ENCODE measurements around the gene STIM1.

The STIM1 gene

DNA sequence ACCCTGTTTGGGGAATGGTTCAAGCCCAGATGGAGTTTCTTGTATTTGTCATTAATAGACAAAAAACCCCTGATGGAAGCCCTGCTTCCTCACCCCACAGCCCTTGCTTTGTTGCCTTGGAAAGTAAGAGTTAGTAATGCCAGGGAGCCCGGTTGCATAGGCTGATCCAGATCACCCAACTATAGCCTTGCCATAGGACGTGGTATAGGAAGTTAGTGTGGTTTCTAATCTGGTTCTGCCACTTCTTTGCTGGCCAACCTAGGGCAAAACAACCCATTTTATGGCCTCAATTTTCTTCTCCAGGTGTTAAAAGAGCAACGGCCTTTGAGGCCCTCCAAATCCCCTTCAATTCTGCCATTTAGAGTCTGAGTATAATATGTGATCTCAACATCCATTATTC lies 97.9 kb downstream of the STIM1 start:
- Histone ChIP-seq H3K27me3 (ENCODE audit: control insufficient read depth in 5 of 5, insufficient read depth in 4 of 5, low read length in 5 of 5) (no peaks in the 10 kb centered on the region), H3K27ac (ENCODE audit: low read depth, low read length) (no peak overlapping the region), H3K4me3 (ENCODE audit: low read depth in 1 of 5, low read length in 5 of 5) (no peak overlapping the region), H3K4me1 (ENCODE audit: control insufficient read depth in 5 of 5, insufficient read depth in 5 of 5, low read length in 5 of 5) (peaks cover 0 to 21% (median 11%) of the 10 kb centered on the region in 5 donors), H3K9ac (ENCODE audit: low read length in 5 of 5) (no peak overlapping the region), H3K9me3 (ENCODE audit: control insufficient read depth in 5 of 5, low read length in 5 of 5) (no peaks in the 10 kb centered on the region), H3K36me3 (ENCODE audit: control insufficient read depth in 5 of 5, insufficient read depth in 5 of 5, low read length in 5 of 5) (no peaks in the 10 kb centered on the region)

DNA sequence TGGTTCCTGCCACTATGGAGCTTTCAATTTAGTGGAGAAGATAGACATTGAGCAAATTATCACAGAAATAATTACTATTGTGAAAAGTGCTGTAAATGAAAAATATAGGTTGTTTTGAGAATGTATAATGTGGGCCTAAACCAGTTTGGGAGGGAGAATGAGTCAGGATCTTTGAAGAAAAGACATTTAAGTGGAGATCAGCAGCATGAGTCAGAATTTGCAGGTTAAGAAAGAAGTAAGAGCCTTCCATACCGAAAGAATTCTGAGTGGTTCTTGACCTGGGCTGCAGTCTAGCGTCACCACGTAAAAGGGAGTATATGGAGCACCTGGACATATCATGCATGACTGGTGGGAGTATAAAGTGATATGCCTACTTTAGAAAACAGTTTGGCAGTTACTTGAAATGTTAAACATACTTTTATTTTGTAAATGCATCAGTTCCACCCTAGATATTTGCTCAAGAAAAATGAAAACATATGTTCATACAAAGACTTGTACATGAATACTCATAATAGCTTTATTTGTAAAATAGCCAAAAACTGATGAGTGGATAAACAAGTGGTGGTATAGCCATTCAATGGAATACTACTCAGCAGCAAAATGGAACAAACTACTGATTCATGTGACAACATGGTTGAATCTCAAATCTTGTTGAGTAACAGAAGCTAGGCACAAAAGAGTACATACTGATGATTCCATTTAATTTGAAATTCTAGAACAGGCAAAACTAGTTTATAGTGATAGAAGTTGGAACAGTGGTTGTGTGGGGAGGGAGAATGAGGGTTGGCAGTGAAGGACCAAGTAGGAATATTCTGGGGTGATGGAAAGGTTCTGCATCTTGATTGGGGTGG lies 99.2 kb downstream of the STIM1 start:
- H3K4me3 ChIP-seq (ENCODE audit: low read depth in 1 of 5, low read length in 5 of 5), result no peak overlapping the region
- no peak overlapping the region for H3K27ac ChIP-seq (ENCODE audit: low read depth, low read length)
- H3K9me3 ChIP-seq (ENCODE audit: control insufficient read depth in 5 of 5, low read length in 5 of 5), result no peaks in the 10 kb centered on the region
- H3K9ac ChIP-seq (ENCODE audit: low read length in 5 of 5), result no peak overlapping the region
- H3K36me3 ChIP-seq (ENCODE audit: control insufficient read depth in 5 of 5, insufficient read depth in 5 of 5, low read length in 5 of 5), result no peaks in the 10 kb centered on the region
- peaks cover 0 to 24% (median 11%) of the 10 kb centered on the region in 5 donors for H3K4me1 ChIP-seq (ENCODE audit: control insufficient read depth in 5 of 5, insufficient read depth in 5 of 5, low read length in 5 of 5)
- no peaks in the 10 kb centered on the region for H3K27me3 ChIP-seq (ENCODE audit: control insufficient read depth in 5 of 5, insufficient read depth in 4 of 5, low read length in 5 of 5)

DNA sequence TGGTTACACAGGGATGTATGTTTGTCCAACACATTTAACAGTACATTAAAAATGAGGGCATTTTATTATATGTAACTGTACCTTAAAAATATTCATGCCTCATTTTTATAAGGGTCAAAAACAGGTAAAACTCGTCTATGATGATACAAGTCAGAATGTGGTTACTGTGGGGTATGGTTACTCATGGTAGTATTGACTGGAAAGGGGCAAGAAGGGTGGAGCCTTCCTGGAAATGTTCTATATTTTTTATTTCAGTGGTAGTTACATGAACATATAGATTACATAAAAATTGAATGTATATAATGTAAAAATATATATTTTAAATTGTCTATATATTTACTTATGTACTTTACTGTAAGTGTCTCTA lies 99.8 kb downstream of the STIM1 start:
- no peak overlapping the region for H3K27ac ChIP-seq (ENCODE audit: low read depth, low read length)
- H3K9me3 ChIP-seq (ENCODE audit: control insufficient read depth in 5 of 5, low read length in 5 of 5), result no peaks in the 10 kb centered on the region
- H3K4me3 ChIP-seq (ENCODE audit: low read depth in 1 of 5, low read length in 5 of 5), result no peak overlapping the region
- H3K36me3 ChIP-seq (ENCODE audit: control insufficient read depth in 5 of 5, insufficient read depth in 5 of 5, low read length in 5 of 5), result no peaks in the 10 kb centered on the region
- no peak overlapping the region for H3K9ac ChIP-seq (ENCODE audit: low read length in 5 of 5)
- peaks cover 0 to 28% (median 11%) of the 10 kb centered on the region in 5 donors for H3K4me1 ChIP-seq (ENCODE audit: control insufficient read depth in 5 of 5, insufficient read depth in 5 of 5, low read length in 5 of 5)
- no peaks in the 10 kb centered on the region for H3K27me3 ChIP-seq (ENCODE audit: control insufficient read depth in 5 of 5, insufficient read depth in 4 of 5, low read length in 5 of 5)

DNA sequence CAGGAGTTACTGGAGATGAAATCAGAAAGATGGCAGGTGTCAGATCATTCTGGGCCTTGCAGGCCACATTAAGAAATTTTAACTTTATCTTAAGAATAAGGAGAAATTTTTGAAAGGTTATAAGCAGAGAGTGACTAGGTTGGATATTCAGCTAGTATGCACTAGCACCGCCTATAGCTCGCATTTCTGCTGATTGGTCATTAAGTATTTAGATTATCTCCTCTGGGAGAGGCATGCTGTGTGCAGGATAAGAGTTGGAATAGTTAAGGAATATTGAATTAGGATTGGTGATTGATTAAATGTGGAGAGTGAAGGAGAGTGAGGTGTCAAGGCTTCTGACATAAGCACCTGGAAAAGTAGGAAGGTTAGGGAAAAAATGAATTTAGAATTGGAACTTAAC lies 100.6 kb downstream of the STIM1 start:
- H3K9ac ChIP-seq (ENCODE audit: low read length in 5 of 5), result no peak overlapping the region
- H3K36me3 ChIP-seq (ENCODE audit: control insufficient read depth in 5 of 5, insufficient read depth in 5 of 5, low read length in 5 of 5), result no peaks in the 10 kb centered on the region
- H3K27me3 ChIP-seq (ENCODE audit: control insufficient read depth in 5 of 5, insufficient read depth in 4 of 5, low read length in 5 of 5), result no peaks in the 10 kb centered on the region
- no peaks in the 10 kb centered on the region for H3K9me3 ChIP-seq (ENCODE audit: control insufficient read depth in 5 of 5, low read length in 5 of 5)
- H3K4me3 ChIP-seq (ENCODE audit: low read depth in 1 of 5, low read length in 5 of 5), result no peak overlapping the region
- H3K4me1 ChIP-seq (ENCODE audit: control insufficient read depth in 5 of 5, insufficient read depth in 5 of 5, low read length in 5 of 5), result peaks cover 0 to 21% (median 5%) of the 10 kb centered on the region in 5 donors
- no peak overlapping the region for H3K27ac ChIP-seq (ENCODE audit: low read depth, low read length)

DNA sequence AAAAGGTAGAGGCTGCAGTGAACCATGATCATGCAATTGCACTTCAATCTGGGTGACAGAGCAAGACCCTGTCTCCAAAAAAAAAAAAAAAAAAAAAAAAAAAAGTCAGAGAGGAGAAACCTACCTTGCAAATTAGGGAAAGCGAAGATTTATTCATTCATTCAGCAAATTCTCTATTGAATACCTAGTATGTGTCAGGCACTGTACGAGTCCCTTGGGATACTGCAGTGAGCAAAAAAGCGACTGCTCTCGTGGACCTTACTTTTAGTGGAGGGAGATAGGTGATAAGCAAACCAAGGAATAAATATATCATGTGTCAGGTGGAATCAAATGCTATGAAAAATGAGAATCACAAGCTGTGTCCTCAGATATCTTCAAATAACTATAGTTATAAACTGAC lies 101.3 kb downstream of the STIM1 start:
- Histone ChIP-seq H3K4me3 (ENCODE audit: low read depth in 1 of 5, low read length in 5 of 5) (no peak overlapping the region), H3K9ac (ENCODE audit: low read length in 5 of 5) (no peak overlapping the region), H3K9me3 (ENCODE audit: control insufficient read depth in 5 of 5, low read length in 5 of 5) (no peaks in the 10 kb centered on the region), H3K27me3 (ENCODE audit: control insufficient read depth in 5 of 5, insufficient read depth in 4 of 5, low read length in 5 of 5) (no peaks in the 10 kb centered on the region), H3K36me3 (ENCODE audit: control insufficient read depth in 5 of 5, insufficient read depth in 5 of 5, low read length in 5 of 5) (no peaks in the 10 kb centered on the region), H3K4me1 (ENCODE audit: control insufficient read depth in 5 of 5, insufficient read depth in 5 of 5, low read length in 5 of 5) (peaks cover 0 to 14% (median 0%) of the 10 kb centered on the region in 5 donors), H3K27ac (ENCODE audit: low read depth, low read length) (no peak overlapping the region)

DNA sequence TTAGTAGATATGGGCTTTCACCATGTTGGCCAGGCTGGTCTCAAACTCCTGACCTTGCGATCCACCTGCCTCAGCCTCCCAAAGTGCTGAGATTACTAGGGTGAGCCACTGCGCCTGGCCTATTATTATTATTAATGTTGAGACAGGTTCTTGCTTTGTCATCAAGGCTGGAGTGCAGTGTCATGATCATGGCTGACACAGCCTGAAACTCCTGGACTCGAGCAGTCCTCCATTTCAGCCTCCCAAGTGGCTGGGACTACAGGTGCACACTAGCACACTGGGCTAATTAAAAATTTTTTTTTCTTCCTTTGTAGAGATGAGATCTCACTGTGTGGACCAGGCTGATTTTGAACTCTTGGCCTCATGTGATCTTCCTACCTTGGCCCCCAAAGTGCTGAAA lies 102.0 kb downstream of the STIM1 start:
- no peak overlapping the region for H3K4me3 ChIP-seq (ENCODE audit: low read depth in 1 of 5, low read length in 5 of 5)
- no peaks in the 10 kb centered on the region for H3K9me3 ChIP-seq (ENCODE audit: control insufficient read depth in 5 of 5, low read length in 5 of 5)
- peaks cover 0 to 13% (median under 1%) of the 10 kb centered on the region in 5 donors for H3K4me1 ChIP-seq (ENCODE audit: control insufficient read depth in 5 of 5, insufficient read depth in 5 of 5, low read length in 5 of 5)
- no peak overlapping the region for H3K27ac ChIP-seq (ENCODE audit: low read depth, low read length)
- H3K27me3 ChIP-seq (ENCODE audit: control insufficient read depth in 5 of 5, insufficient read depth in 4 of 5, low read length in 5 of 5), result no peaks in the 10 kb centered on the region
- no peaks in the 10 kb centered on the region for H3K36me3 ChIP-seq (ENCODE audit: control insufficient read depth in 5 of 5, insufficient read depth in 5 of 5, low read length in 5 of 5)
- H3K9ac ChIP-seq (ENCODE audit: low read length in 5 of 5), result no peak overlapping the region

DNA sequence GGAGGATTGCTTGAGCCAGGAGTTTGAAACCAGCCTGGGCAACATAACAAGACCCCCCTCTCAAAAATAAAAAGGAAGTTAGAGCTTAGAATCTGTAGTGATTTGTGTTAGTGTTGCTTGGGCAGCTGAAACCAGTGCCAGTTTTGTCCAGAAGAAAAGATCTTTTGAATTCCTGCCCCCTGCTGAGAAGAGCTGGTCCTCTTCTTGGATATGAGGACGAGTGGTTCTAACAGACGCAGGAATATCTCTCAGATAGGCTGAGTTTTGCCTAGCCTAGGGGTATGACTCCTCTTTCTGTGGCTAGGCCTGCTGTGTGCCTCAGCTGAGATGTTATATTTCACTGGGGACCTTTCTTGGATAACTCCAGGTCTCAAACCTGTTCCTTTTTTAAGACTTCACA lies 102.8 kb downstream of the STIM1 start:
- Histone ChIP-seq H3K36me3 (ENCODE audit: control insufficient read depth in 5 of 5, insufficient read depth in 5 of 5, low read length in 5 of 5) (no peaks in the 10 kb centered on the region), H3K4me3 (ENCODE audit: low read depth in 1 of 5, low read length in 5 of 5) (no peak overlapping the region), H3K27ac (ENCODE audit: low read depth, low read length) (no peak overlapping the region), H3K9me3 (ENCODE audit: control insufficient read depth in 5 of 5, low read length in 5 of 5) (no peaks in the 10 kb centered on the region), H3K4me1 (ENCODE audit: control insufficient read depth in 5 of 5, insufficient read depth in 5 of 5, low read length in 5 of 5) (peaks cover 0 to 8% (median 0%) of the 10 kb centered on the region in 5 donors), H3K27me3 (ENCODE audit: control insufficient read depth in 5 of 5, insufficient read depth in 4 of 5, low read length in 5 of 5) (no peaks in the 10 kb centered on the region), H3K9ac (ENCODE audit: low read length in 5 of 5) (no peak overlapping the region)

DNA sequence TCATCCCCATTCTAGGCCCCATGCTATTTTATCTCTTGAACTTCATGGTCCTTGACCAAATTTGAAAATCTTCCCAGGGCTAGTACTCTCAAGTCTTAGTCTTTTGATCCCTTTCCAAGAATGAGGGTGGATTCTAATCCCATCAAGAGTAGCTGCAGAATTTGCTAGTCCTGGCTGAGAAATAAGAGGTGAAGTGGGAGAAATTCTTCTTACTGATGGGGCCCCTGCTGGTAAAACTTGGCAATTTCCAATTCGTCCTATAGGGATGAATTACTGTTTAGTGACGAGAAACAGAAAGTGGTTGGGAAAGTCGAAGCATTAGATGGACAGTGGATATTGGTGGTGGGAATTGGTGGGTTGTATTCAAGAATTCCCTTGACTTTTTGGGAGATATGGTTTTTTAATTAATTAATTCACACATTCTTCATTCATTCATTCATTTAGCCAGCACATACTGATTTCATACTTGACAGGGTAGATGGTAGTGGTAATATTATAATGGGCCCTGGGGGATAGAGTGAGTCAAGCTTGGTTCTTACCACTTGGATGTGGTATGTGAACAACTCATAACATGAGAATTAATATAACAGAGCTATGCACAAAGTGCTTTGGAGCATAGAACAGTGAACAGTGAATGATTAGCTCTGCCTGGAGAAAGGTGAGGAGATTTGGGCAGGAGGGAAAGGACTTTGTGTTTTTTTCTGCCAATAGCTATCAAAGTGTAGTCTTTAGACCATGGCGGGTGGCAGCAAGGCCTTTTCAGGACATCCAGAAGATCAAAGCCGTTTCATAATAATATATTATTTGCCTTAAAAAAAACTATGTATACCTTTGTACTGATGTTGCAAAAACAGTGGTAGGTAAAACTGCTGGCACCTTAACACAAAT lies 103.8 kb downstream of the STIM1 start:
- H3K4me1 ChIP-seq (ENCODE audit: control insufficient read depth in 5 of 5, insufficient read depth in 5 of 5, low read length in 5 of 5), result peaks cover 0 to 8% (median 0%) of the 10 kb centered on the region in 5 donors
- H3K27ac ChIP-seq (ENCODE audit: low read depth, low read length), result no peak overlapping the region

DNA sequence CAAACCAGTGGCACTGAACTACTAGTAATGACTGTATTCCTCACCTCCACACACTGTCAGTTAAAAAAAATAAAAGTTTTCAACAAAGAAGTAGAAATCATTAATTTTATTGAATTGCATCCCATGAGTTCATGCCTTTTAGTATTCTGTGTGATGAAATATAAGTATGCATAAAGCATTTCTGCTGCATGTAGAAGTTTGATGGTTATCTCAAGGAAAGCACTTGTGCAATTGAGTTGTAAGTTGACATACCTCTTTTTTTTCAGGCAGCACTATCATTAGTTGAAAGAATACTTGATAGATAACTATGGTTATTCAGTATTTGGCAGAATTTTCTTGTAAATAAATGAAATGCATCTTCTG lies 104.4 kb downstream of the STIM1 start:
- no peak overlapping the region for H3K9ac ChIP-seq (ENCODE audit: low read length in 5 of 5)
- H3K36me3 ChIP-seq (ENCODE audit: control insufficient read depth in 5 of 5, insufficient read depth in 5 of 5, low read length in 5 of 5), result no peaks in the 10 kb centered on the region
- H3K27ac ChIP-seq (ENCODE audit: low read depth, low read length), result no peak overlapping the region
- H3K9me3 ChIP-seq (ENCODE audit: control insufficient read depth in 5 of 5, low read length in 5 of 5), result no peaks in the 10 kb centered on the region
- H3K4me3 ChIP-seq (ENCODE audit: low read depth in 1 of 5, low read length in 5 of 5), result no peak overlapping the region
- peaks cover 0 to 8% (median 0%) of the 10 kb centered on the region in 5 donors for H3K4me1 ChIP-seq (ENCODE audit: control insufficient read depth in 5 of 5, insufficient read depth in 5 of 5, low read length in 5 of 5)
- no peaks in the 10 kb centered on the region for H3K27me3 ChIP-seq (ENCODE audit: control insufficient read depth in 5 of 5, insufficient read depth in 4 of 5, low read length in 5 of 5)

More for the DNA sequence above, 103.8 kb downstream of the STIM1 start:
- Histone ChIP-seq H3K27me3 (ENCODE audit: control insufficient read depth in 5 of 5, insufficient read depth in 4 of 5, low read length in 5 of 5) (no peaks in the 10 kb centered on the region), H3K9ac (ENCODE audit: low read length in 5 of 5) (no peak overlapping the region), H3K9me3 (ENCODE audit: control insufficient read depth in 5 of 5, low read length in 5 of 5) (no peaks in the 10 kb centered on the region), H3K4me3 (ENCODE audit: low read depth in 1 of 5, low read length in 5 of 5) (no peak overlapping the region), H3K36me3 (ENCODE audit: control insufficient read depth in 5 of 5, insufficient read depth in 5 of 5, low read length in 5 of 5) (no peaks in the 10 kb centered on the region)

DNA sequence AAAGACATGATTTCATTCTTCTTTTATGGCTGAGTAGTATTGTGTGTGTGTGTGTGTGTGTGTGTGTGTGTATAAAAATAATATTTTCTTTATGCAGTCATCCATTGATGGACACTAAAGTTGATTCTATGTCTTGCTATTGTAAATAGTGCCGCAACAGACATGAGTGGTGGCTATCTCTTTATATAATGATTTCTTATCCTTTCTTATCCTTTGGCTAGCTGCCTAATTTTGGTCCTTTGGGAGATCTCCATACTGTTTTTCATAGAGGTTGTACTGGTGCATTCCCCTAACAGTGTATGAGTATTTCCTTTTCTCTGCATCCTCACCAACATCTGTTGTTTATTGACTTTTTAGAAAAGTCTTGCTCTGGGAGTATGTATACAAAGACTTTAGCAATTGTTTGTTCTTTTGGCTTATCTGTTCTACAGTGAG lies 107.0 kb downstream of the STIM1 start:
- Histone ChIP-seq H3K4me1 (ENCODE audit: control insufficient read depth in 5 of 5, insufficient read depth in 5 of 5, low read length in 5 of 5) (peaks cover 0 to 8% (median 0%) of the 10 kb centered on the region in 5 donors), H3K36me3 (ENCODE audit: control insufficient read depth in 5 of 5, insufficient read depth in 5 of 5, low read length in 5 of 5) (peaks cover 0 to 3% (median under 1%) of the 10 kb centered on the region in 5 donors), H3K9ac (ENCODE audit: low read length in 5 of 5) (no peak overlapping the region), H3K9me3 (ENCODE audit: control insufficient read depth in 5 of 5, low read length in 5 of 5) (no peaks in the 10 kb centered on the region), H3K4me3 (ENCODE audit: low read depth in 1 of 5, low read length in 5 of 5) (no peak overlapping the region), H3K27ac (ENCODE audit: low read depth, low read length) (no peak overlapping the region), H3K27me3 (ENCODE audit: control insufficient read depth in 5 of 5, insufficient read depth in 4 of 5, low read length in 5 of 5) (no peaks in the 10 kb centered on the region)
